ENCODE results near the gene PSMB3.

DNA sequence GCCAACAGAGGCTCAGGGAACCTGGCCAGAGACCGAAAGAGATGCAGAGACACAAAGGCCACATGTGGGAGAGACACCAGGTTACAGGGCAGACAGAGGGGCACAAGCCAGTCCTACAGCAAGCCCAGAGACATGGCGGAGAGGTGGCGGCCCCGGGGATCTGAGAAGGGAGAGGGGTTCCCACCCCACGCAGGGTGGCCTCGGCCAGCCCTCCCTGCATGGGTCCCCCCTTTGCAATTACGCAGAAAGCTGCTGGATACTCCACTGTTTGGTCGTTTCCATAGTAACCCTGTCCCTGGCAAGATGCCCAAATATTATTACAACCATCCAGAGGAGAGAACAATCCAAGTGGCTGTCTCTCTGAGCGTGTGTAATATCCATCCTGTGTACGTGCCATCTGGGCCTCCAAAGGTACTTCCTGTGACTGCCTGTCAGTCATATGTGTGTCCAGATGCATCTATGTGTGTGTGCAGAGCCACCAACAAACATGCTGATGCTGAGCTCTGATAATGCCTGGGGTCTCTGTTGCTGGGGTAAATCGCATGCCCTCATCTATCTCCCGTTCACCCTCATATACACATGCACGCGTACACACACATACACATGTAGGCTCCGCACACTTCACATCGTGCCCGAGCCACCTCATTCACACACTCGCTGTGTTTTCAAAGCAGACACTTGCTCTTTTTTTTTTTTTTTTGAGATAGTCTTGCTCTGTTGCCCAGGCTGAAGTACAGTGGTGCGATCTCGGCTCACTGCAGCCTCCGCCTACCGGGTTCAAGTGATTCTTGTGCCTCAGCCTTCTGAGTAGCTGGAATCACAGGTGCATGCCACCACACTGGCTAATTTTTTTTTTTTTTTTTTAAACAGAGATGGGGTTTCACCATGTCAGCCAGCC is 9.9 kb upstream of the PSMB3 start:
- no peak for TF ChIP-seq CTCF (conservative IDR thresholded peaks at IDR 0.05 in 1 of 2, IDR thresholded peaks at IDR 0.05 in 1 of 2; ENCODE audit: extremely low read depth in 1 of 2, insufficient read depth in 1 of 2, low read depth in 1 of 2, low read length in 2 of 2)
- TF ChIP-seq EZH2 (IDR thresholded peaks at IDR 0.05; ENCODE audit: borderline replicate concordance, low read length), result no peak
